ENCODE data around the gene NELFB. TPM values are rescaled to one million over a fixed set of nuclear protein-coding genes. Genes with fewer than 3 reads are reported as not detected.

Gene NELFB
- total and polyA plus RNA-seq, 9 of the 15 experiments (the other 6 are each of a cell fraction or from before 2014, with no cell fraction given): 0.24 to 84.0 (median 29.7) TPM

DNA sequence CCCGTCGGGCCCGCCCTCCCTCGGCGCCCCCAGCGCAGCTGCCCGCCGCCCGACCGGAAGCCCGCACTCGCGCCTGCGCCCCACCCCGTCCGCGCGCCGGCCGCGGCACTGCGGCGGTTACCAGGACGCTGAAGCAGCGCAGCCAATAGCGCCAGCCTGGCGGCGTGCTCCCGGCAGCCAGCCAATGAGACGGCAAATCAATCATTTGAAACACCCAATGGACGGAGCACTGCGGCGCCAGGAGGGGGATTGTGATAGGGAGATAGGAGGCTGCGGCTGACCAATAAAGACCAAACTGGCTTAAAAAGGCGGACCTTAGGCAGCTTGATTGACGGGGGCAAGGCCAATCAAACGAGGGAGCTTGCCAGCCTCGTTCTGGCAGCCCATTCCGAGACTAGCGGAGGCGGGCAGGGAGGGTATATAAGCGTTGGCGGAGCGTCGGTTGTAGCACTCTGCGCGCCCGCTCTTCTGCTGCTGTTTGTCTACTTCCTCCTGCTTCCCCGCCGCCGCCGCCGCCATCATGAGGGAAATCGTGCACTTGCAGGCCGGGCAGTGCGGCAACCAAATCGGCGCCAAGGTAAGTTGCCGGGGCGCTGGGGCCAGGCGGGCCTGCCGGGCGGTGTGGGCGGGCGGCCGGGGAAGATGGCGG is 14.2 kb upstream of the NELFB start, which contains the start of gene TUBB4B (continued):
- TF ChIP-seq SIN3A (IDR thresholded peaks at IDR 0.05; ENCODE audit: borderline replicate concordance in 2 of 2, control insufficient read depth in 1 of 2, low read depth in 2 of 2, low read length in 2 of 2): peak in 1 of 2 experiments; percentile 70; a peak in 1 of 4 replicates
- no peak for TF ChIP-seq ESRRB (CRISPR knock-in tag; IDR thresholded peaks at IDR 0.05; ENCODE audit: borderline replicate concordance)
- TF ChIP-seq ZFP36 (IDR thresholded peaks at IDR 0.05; ENCODE audit: low read depth, low read length, partially characterized antibody): peak; percentile 6
- TF ChIP-seq, protein P1, sequence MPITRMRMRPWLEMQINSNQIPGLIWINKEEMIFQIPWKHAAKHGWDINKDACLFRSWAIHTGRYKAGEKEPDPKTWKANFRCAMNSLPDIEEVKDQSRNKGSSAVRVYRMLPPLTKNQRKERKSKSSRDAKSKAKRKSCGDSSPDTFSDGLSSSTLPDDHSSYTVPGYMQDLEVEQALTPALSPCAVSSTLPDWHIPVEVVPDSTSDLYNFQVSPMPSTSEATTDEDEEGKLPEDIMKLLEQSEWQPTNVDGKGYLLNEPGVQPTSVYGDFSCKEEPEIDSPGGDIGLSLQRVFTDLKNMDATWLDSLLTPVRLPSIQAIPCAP (CRISPR knock-in tag; IDR thresholded peaks at IDR 0.05; ENCODE audit: borderline replicate concordance): no peak
- peak; percentile 88 for TF ChIP-seq ERF (CRISPR knock-in tag; IDR thresholded peaks at IDR 0.05)
- TF ChIP-seq EGR1 (conservative IDR thresholded peaks at IDR 0.05): peak; percentile 94
- TF ChIP-seq ZC3H4 (CRISPR knock-in tag; IDR thresholded peaks at IDR 0.05; ENCODE audit: borderline replicate concordance): no peak
- TF ChIP-seq FOSL1 (tag; conservative IDR thresholded peaks at IDR 0.05): no peak
- TF ChIP-seq, protein P2, sequence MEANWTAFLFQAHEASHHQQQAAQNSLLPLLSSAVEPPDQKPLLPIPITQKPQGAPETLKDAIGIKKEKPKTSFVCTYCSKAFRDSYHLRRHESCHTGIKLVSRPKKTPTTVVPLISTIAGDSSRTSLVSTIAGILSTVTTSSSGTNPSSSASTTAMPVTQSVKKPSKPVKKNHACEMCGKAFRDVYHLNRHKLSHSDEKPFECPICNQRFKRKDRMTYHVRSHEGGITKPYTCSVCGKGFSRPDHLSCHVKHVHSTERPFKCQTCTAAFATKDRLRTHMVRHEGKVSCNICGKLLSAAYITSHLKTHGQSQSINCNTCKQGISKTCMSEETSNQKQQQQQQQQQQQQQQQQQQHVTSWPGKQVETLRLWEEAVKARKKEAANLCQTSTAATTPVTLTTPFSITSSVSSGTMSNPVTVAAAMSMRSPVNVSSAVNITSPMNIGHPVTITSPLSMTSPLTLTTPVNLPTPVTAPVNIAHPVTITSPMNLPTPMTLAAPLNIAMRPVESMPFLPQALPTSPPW (CRISPR knock-in tag; IDR thresholded peaks at IDR 0.05): no peak
- TF ChIP-seq POLR2AphosphoS5 (IDR thresholded peaks at IDR 0.05; ENCODE audit: control insufficient read depth, insufficient read depth, low read depth, low read length): peak; percentile 99
- TF ChIP-seq ZNF551 (CRISPR knock-in tag; IDR thresholded peaks at IDR 0.05): no peak
- no peak for TF ChIP-seq ZNF124 (CRISPR knock-in tag; IDR thresholded peaks at IDR 0.05)
- TF ChIP-seq SRF (CRISPR knock-in tag; IDR thresholded peaks at IDR 0.05): peak; percentile 25 to 64; a peak in 1 of 4 replicates
- TF ChIP-seq, protein P3, sequence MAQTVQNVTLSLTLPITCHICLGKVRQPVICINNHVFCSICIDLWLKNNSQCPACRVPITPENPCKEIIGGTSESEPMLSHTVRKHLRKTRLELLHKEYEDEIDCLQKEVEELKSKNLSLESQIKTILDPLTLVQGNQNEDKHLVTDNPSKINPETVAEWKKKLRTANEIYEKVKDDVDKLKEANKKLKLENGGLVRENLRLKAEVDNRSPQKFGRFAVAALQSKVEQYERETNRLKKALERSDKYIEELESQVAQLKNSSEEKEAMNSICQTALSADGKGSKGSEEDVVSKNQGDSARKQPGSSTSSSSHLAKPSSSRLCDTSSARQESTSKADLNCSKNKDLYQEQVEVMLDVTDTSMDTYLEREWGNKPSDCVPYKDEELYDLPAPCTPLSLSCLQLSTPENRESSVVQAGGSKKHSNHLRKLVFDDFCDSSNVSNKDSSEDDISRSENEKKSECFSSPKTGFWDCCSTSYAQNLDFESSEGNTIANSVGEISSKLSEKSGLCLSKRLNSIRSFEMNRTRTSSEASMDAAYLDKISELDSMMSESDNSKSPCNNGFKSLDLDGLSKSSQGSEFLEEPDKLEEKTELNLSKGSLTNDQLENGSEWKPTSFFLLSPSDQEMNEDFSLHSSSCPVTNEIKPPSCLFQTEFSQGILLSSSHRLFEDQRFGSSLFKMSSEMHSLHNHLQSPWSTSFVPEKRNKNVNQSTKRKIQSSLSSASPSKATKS (CRISPR knock-in tag; IDR thresholded peaks at IDR 0.05): no peak
- TF ChIP-seq ZNF165 (CRISPR knock-in tag; IDR thresholded peaks at IDR 0.05; ENCODE audit: borderline replicate concordance): no peak
- no peak for TF ChIP-seq ZNF311 (CRISPR knock-in tag; IDR thresholded peaks at IDR 0.05)
- TF ChIP-seq DACH1 (IDR thresholded peaks at IDR 0.05; ENCODE audit: partially characterized antibody): no peak
- peak; percentile 30 to 47; a peak in 2 of 4 replicates for TF ChIP-seq FOXK2 (conservative IDR thresholded peaks at IDR 0.05 in 1 of 2, IDR thresholded peaks at IDR 0.05 in 1 of 2; ENCODE audit: low read depth in 2 of 2)
- TF ChIP-seq, protein P4, sequence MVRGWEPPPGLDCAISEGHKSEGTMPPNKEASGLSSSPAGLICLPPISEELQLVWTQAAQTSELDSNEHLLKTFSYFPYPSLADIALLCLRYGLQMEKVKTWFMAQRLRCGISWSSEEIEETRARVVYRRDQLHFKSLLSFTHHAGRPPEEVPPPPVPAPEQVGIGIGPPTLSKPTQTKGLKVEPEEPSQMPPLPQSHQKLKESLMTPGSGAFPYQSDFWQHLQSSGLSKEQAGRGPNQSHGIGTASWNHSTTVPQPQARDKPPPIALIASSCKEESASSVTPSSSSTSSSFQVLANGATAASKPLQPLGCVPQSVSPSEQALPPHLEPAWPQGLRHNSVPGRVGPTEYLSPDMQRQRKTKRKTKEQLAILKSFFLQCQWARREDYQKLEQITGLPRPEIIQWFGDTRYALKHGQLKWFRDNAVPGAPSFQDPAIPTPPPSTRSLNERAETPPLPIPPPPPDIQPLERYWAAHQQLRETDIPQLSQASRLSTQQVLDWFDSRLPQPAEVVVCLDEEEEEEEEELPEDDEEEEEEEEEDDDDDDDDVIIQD (CRISPR knock-in tag; IDR thresholded peaks at IDR 0.05): no peak
- TF ChIP-seq RBBP5 (IDR thresholded peaks at IDR 0.05; ENCODE audit: borderline replicate concordance, insufficient read depth, low read length, poor library complexity, severe bottlenecking): no peak
- TF ChIP-seq ZNF696 (CRISPR knock-in tag; conservative IDR thresholded peaks at IDR 0.05): no peak
